Neutrophil (primary cell): ENCODE measurements around the gene PAFAH2.

ENCODE experiments used
- H3K27ac ChIP-seq: fragments of 200-600 bp; sonication (generic); 2 replicates; pipeline ENCODE4 v1.5.1; 2016; ENCODE audit warnings: mild to moderate bottlenecking, moderate library complexity
- H3K27me3 ChIP-seq: fragments of 200-600 bp; sonication (generic); 2 replicates; pipeline ENCODE4 v1.6.0; 2016; ENCODE audit warnings: mild to moderate bottlenecking
- H3K36me3 ChIP-seq: fragments of 200-600 bp; sonication (generic); 2 replicates; pipeline ENCODE4 v1.5.1; 2017
- H3K4me1 ChIP-seq, 2 experiments: fragments of 200-600 bp in 1 of 2; sonication (generic) in 1 of 2; 1 replicate in 1 of 2; 2 replicates in 1 of 2; pipeline versions ENCODE4 v1.5.1 to v1.6.1; 2013 to 2016; ENCODE audit warnings: low read depth in 1 of 2, low read length in 1 of 2, mild to moderate bottlenecking in 1 of 2, moderate library complexity in 1 of 2; ENCODE audit not compliant: control insufficient read depth in 1 of 2, insufficient read depth in 1 of 2
- H3K4me3 ChIP-seq, 2 experiments: fragments of 200-600 bp in 1 of 2; sonication (generic) in 1 of 2; 1 replicate in 1 of 2; 2 replicates in 1 of 2; pipeline ENCODE4 v1.5.1; 2013 to 2016; ENCODE audit warnings: low read depth in 1 of 2, low read length in 1 of 2, mild to moderate bottlenecking in 1 of 2, moderate library complexity in 1 of 2
- H3K9me3 ChIP-seq: fragments of 200-600 bp; sonication (generic); 2 replicates; pipeline ENCODE4 v1.5.1; 2016
- TF ChIP-seq, protein P1 (sequence below): fragments of 200-600 bp; sonication (generic); IDR thresholded peaks from 2 replicates; pipeline ENCODE4 v1.5.1; 2016; ENCODE audit warnings: antibody characterized with exemption

The PAFAH2 gene

DNA sequence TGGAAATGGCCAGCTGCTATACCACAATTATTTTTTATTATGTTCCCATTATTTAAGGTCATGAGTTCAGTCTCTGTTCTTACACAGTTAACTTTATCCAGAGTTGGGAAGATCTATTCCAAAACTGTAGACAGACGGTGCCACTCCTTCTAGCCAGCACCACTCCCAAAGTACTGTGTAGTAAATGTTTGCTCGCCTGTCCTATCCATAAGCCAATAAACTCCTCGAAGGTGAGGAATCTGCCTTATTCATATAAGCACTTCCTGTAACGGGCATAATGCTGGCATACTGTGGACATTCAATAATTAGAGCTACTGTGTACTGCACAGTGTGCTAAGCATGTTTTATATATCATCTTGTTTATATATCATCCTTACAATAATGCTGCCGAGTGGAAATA is 65.5 kb downstream of the PAFAH2 start:
- TF ChIP-seq, protein P1, sequence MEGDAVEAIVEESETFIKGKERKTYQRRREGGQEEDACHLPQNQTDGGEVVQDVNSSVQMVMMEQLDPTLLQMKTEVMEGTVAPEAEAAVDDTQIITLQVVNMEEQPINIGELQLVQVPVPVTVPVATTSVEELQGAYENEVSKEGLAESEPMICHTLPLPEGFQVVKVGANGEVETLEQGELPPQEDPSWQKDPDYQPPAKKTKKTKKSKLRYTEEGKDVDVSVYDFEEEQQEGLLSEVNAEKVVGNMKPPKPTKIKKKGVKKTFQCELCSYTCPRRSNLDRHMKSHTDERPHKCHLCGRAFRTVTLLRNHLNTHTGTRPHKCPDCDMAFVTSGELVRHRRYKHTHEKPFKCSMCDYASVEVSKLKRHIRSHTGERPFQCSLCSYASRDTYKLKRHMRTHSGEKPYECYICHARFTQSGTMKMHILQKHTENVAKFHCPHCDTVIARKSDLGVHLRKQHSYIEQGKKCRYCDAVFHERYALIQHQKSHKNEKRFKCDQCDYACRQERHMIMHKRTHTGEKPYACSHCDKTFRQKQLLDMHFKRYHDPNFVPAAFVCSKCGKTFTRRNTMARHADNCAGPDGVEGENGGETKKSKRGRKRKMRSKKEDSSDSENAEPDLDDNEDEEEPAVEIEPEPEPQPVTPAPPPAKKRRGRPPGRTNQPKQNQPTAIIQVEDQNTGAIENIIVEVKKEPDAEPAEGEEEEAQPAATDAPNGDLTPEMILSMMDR, result no peak
- Histone ChIP-seq H3K4me1 (no peaks in the 10 kb centered on the region), H3K27me3 (no peaks in the 10 kb centered on the region), H3K4me3 (no peak overlapping the region), H3K27ac (no peak overlapping the region), H3K36me3 (no peaks in the 10 kb centered on the region), H3K9me3 (no peaks in the 10 kb centered on the region)

DNA sequence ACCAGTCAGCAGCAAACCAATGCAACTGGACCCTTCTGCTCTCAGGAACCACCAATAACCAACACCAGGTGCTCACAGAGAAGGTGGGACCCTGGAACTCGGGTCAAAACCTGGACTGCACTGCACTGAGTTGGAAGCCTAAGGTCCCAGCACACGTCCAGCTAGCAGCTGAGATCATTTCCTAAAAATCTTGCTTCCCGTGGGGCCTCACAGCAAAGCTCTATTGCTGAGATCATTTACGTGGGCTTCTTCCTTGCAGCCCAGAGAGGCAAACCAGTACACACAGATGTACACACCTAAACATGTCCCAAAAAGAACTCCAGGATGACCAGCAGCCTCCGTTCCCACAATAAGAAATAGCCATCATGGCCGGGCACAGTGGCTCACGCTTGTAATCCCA is 68.8 kb downstream of the PAFAH2 start:
- H3K9me3 ChIP-seq, result no peaks in the 10 kb centered on the region
- H3K36me3 ChIP-seq, result no peaks in the 10 kb centered on the region

DNA sequence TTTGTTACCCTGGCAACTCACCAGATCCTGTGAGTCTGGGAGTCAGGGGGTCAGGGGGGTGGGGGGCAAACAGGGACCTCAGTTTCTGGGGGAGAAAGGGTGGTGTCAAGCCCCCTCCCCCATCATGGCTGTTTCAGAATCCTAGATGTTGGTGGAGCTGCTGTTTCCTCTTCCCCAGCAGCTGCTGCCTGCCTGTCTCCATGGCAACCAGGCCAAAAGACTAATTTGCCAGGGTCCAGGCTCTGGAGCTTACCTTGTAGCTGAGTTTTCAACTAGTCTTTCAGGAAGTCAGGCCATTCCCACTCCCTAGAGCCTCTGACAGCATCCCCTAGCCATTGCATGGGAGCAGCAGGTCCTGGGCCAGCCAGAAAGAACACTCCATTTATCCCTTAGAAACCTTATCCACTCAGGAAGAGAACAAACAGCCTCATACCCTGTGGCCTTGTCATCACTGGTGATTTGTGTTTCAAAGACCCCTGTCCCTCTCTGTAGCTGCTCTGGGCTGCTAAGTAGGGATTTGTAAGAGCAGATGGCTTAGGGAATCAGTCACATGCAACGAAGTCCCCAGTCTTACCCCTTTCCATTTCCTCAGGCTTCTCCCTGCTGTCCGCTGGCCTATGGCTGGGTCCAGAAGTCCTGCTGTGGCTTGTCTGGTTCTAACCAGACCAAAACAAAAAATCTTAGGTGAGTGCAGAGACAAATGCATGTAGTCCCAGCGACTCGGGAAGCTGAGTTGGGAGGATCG is 70.2 kb downstream of the PAFAH2 start:
- Histone ChIP-seq H3K27me3 (peaks cover 2% of the 10 kb centered on the region), H3K4me1 (peaks cover 13 to 17% of the 10 kb centered on the region in 2 experiments), H3K4me3 (no peak overlapping the region), H3K9me3 (no peaks in the 10 kb centered on the region), H3K36me3 (no peaks in the 10 kb centered on the region), H3K27ac (no peak overlapping the region)
- TF ChIP-seq, protein P1, result no peak

More for the DNA sequence above, 68.8 kb downstream of the PAFAH2 start:
- H3K4me1 ChIP-seq, result peaks cover 0 to 4% of the 10 kb centered on the region in 2 experiments
- H3K4me3 ChIP-seq, result no peak overlapping the region
- TF ChIP-seq, protein P1, result no peak
- H3K27me3 ChIP-seq, result no peaks in the 10 kb centered on the region
- no peak overlapping the region for H3K27ac ChIP-seq

DNA sequence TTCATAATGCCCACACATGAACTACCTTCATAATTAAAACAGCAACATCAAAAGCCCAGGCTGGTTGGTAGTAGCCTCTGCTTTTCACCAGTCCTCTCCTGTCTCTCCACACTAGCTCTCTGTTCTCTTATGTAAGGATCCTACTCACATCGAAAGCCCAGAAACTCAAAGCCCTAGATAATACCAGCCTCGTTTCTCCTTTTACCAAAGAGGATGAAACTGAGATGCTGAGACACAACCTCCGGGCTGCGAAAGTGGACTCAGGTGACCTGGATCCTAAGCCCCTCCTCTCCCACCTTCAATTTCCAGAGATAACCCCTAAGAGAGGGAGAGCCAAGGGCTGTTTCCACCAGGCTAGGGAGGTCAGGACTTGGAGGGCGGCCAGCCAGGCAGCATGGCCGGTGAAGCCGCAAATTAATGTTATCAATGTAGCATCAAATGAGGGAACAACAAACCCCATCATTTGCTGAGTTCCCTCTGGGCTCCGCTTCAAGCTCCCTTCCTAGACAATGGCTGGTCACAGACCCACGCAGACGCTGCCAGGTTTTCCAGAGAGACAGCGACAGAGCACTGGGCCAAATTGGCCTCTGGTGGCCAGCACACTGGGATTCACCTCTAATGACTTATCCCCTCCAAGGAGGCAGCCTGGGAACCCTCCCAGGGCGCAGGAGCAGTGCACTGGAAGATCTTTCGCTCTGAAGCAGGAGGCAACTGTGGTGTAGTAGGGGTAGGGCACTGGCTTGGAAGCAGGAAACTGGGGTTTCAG is 70.9 kb downstream of the PAFAH2 start:
- Histone ChIP-seq H3K27ac (no peak overlapping the region), H3K4me3 (no peak overlapping the region), H3K36me3 (no peaks in the 10 kb centered on the region), H3K4me1 (peaks cover 20 to 23% of the 10 kb centered on the region in 2 experiments), H3K27me3 (peaks cover 9% of the 10 kb centered on the region), H3K9me3 (no peaks in the 10 kb centered on the region)
- TF ChIP-seq, protein P1, result no peak

DNA sequence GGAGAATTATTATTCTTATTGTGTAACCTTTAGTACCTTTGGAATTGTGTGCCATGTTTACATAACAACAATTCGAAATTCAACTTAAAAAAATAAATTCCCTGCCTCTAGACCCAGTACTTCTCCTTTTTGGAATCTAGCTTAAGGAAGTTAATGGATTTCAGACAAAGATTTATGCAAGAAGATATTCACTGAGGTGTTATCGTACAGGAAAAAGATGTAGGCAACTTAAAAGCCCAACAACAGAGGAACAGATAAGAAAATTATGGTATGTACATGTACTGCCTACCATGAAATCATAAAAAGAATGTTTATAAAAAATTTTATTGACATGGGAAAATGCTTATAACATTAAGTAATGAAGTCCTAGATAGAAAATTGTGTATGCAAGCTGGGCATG is 73.4 kb downstream of the PAFAH2 start:
- no peak overlapping the region for H3K27ac ChIP-seq
- H3K4me3 ChIP-seq, result no peak overlapping the region
- no peaks in the 10 kb centered on the region for H3K36me3 ChIP-seq
- TF ChIP-seq, protein P1, result no peak
- no peaks in the 10 kb centered on the region for H3K9me3 ChIP-seq
- peaks cover 9% of the 10 kb centered on the region for H3K27me3 ChIP-seq
- peaks cover 20 to 23% of the 10 kb centered on the region in 2 experiments for H3K4me1 ChIP-seq
